GM19328 (cell line): Measurements from ENCODE around the gene NR6A1.

Experiments
- ATAC-seq: cut with Tn5 transposase; IDR thresholded peaks from one replicate; pipeline ENCODE4 v1.9.1; 2021; ENCODE audit warnings: mild to moderate bottlenecking, moderate library complexity; ENCODE audit not compliant: unreplicated experiment

Gene NR6A1

GRCh38 chr9:124662561-124662960, 108.5 kb downstream of the NR6A1 start:
- no peak for ATAC-seq

- ATAC-seq = no peak
Observed at GRCh38 chr9:124661271-124661670, 109.8 kb downstream of the NR6A1 start.

- ATAC-seq = no peak
Observed at GRCh38 chr9:124660341-124660801, 110.7 kb downstream of the NR6A1 start.

- ATAC-seq = no peak
Observed at GRCh38 chr9:124659099-124659659, 111.9 kb downstream of the NR6A1 start.

GRCh38 chr9:124658165-124659017, 112.7 kb downstream of the NR6A1 start:
- ATAC-seq = peak; percentile 62

- no peak for ATAC-seq
Observed at GRCh38 chr9:124657516-124657915, 113.6 kb downstream of the NR6A1 start.

- no peak for ATAC-seq
Observed at GRCh38 chr9:124654431-124654830, 116.7 kb downstream of the NR6A1 start.

- ATAC-seq = no peak
Observed at GRCh38 chr9:124652615-124653393, 118.3 kb downstream of the NR6A1 start.

GRCh38 chr9:124652203-124652602, 118.9 kb downstream of the NR6A1 start:
- ATAC-seq = no peak

GRCh38 chr9:124645274-124645673, 125.8 kb downstream of the NR6A1 start:
- ATAC-seq = no peak

- no peak for ATAC-seq
Observed at GRCh38 chr9:124639637-124640036, 131.5 kb downstream of the NR6A1 start.

- ATAC-seq = no peak
Observed at GRCh38 chr9:124635285-124635684, 135.8 kb downstream of the NR6A1 start.

- no peak for ATAC-seq
Observed at GRCh38 chr9:124632077-124632621, 139.0 kb downstream of the NR6A1 start.

- no peak for ATAC-seq
Observed at GRCh38 chr9:124631326-124631725, 139.8 kb downstream of the NR6A1 start.

- no peak for ATAC-seq
Observed at GRCh38 chr9:124629600-124629999, 141.5 kb downstream of the NR6A1 start.

- no peak for ATAC-seq
Observed at GRCh38 chr9:124628741-124629140, 142.4 kb downstream of the NR6A1 start.

- ATAC-seq = no peak
Observed at GRCh38 chr9:124626276-124626675, 144.8 kb downstream of the NR6A1 start.

GRCh38 chr9:124625087-124625486, 146.0 kb downstream of the NR6A1 start:
- no peak for ATAC-seq

- ATAC-seq = no peak
Observed at GRCh38 chr9:124624735-124624992, 146.4 kb downstream of the NR6A1 start.

- ATAC-seq = no peak
Observed at GRCh38 chr9:124623966-124624734, 147.0 kb downstream of the NR6A1 start.

GRCh38 chr9:124622882-124623281, 148.2 kb downstream of the NR6A1 start:
- no peak for ATAC-seq
